Raji (cell line): ENCODE data around the gene PRDM13.

Experiments
- POLR2A ChIP-seq: IDR thresholded peaks from 2 replicates; pipeline ENCODE4 v1.6.1; 2011; ENCODE audit warnings: low read depth, low read length, control low read depth; ENCODE audit not compliant: insufficient read depth

Gene PRDM13

GRCh38 chr6:99606656-99607415 is at the start of gene PRDM13:
Gene PRDM13 (plus strand): TSS chr6:99606833. CDS start chr6:99607035, 202 bp downstream.
- TF ChIP-seq POLR2A = no peak

GRCh38 chr6:99559057-99559456 is 47.6 kb upstream of the PRDM13 start:
- TF ChIP-seq POLR2A = no peak

- no peak for TF ChIP-seq POLR2A
These were observed 46.0 kb upstream of the PRDM13 start for GRCh38 chr6:99560668-99561067.

GRCh38 chr6:99563056-99563723 is 43.4 kb upstream of the PRDM13 start:
- no peak for TF ChIP-seq POLR2A

GRCh38 chr6:99568103-99568933 is 38.3 kb upstream of the PRDM13 start, which contains the start of gene CCNC:
Gene CCNC (minus strand): TSS chr6:99568660. CDS start chr6:99568527, 133 bp downstream.
- peak; percentile 94 for TF ChIP-seq POLR2A

GRCh38 chr6:99573980-99574617 is 32.5 kb upstream of the PRDM13 start:
- no peak for TF ChIP-seq POLR2A

- TF ChIP-seq POLR2A = no peak
These were observed 30.9 kb upstream of the PRDM13 start for GRCh38 chr6:99575544-99576227.

GRCh38 chr6:99579781-99580180 is 26.9 kb upstream of the PRDM13 start:
- no peak for TF ChIP-seq POLR2A

GRCh38 chr6:99587792-99588191 is 18.8 kb upstream of the PRDM13 start:
- no peak for TF ChIP-seq POLR2A

- TF ChIP-seq POLR2A = no peak
These were observed 17.9 kb upstream of the PRDM13 start for GRCh38 chr6:99588618-99589289.

GRCh38 chr6:99589290-99589672 is 17.4 kb upstream of the PRDM13 start:
- TF ChIP-seq POLR2A = no peak

- no peak for TF ChIP-seq POLR2A
These were observed 16.6 kb upstream of the PRDM13 start for GRCh38 chr6:99589907-99590493.
